Embryonic facial prominence (tissue), 1 donor: Measurements from ENCODE around the gene MRS2.
"Not testable (repeated sequence)": the region's sequence is repeated elsewhere in the genome, so short reads cannot be mapped to it uniquely, and the experiment has no call there.

ENCODE experiments used
- DNase-seq: peaks from one replicate; pipeline ENCODE4 v3.0.0-alpha.2; 2016; ENCODE audit errors: extremely low spot score

The MRS2 gene

GRCh38 chr6:24391208-24391607 lies 11.5 kb upstream of the MRS2 start:
- no peak for DNase-seq

- no peak for DNase-seq
These were observed 10.9 kb upstream of the MRS2 start for GRCh38 chr6:24391756-24392405.

- no peak for DNase-seq
These were observed 8.5 kb upstream of the MRS2 start for GRCh38 chr6:24394061-24394779.

GRCh38 chr6:24394780-24395437 lies 7.8 kb upstream of the MRS2 start:
- no peak for DNase-seq

- DNase-seq = no peak
These were observed 5.9 kb upstream of the MRS2 start for GRCh38 chr6:24396824-24397223.

GRCh38 chr6:24397631-24398030 lies 5.1 kb upstream of the MRS2 start:
- no peak for DNase-seq

- DNase-seq = not testable (repeated sequence)
These were observed 2.4 kb upstream of the MRS2 start for GRCh38 chr6:24400045-24401039.

GRCh38 chr6:24401458-24401857 lies 1.3 kb upstream of the MRS2 start:
- DNase-seq = no peak

- no peak for DNase-seq
These were observed 727 bp downstream of the MRS2 start for GRCh38 chr6:24403501-24403824.

GRCh38 chr6:24405262-24405661 lies 2.5 kb downstream of the MRS2 start:
- no peak for DNase-seq

- no peak for DNase-seq
These were observed 6.1 kb downstream of the MRS2 start for GRCh38 chr6:24408719-24409410.

GRCh38 chr6:24410622-24411021 lies 7.9 kb downstream of the MRS2 start:
- no peak for DNase-seq

GRCh38 chr6:24412294-24412693 lies 9.6 kb downstream of the MRS2 start:
- DNase-seq = no peak

- not testable (repeated sequence) for DNase-seq
These were observed 11.8 kb downstream of the MRS2 start for GRCh38 chr6:24414531-24414930.

GRCh38 chr6:24415753-24416152 lies 13.0 kb downstream of the MRS2 start:
- no peak for DNase-seq

GRCh38 chr6:24419526-24419925 lies 16.8 kb downstream of the MRS2 start:
- DNase-seq = no peak

- DNase-seq = no peak
These were observed 22.4 kb downstream of the MRS2 start for GRCh38 chr6:24425091-24425490.

- DNase-seq = no peak
These were observed 24.2 kb downstream of the MRS2 start for GRCh38 chr6:24426729-24427446.

GRCh38 chr6:24428615-24429014 lies 25.9 kb downstream of the MRS2 start:
- DNase-seq = no peak

- no peak for DNase-seq
These were observed 26.4 kb downstream of the MRS2 start for GRCh38 chr6:24429146-24429545.

- DNase-seq = no peak
These were observed 27.4 kb downstream of the MRS2 start for GRCh38 chr6:24430086-24430485.
